Left ventricle myocardium inferior (tissue), 1 donor: Measurements from ENCODE around the gene RGS14. TPM values are rescaled to one million over a fixed set of nuclear protein-coding genes. Genes with fewer than 3 reads are reported as not detected.

Source experiments
- DNase-seq: peaks from one replicate; pipeline ENCODE4 v3.0.0-alpha.2; 2020
- H3K27ac ChIP-seq: fragments of 200-600 bp; replicated peaks from 2 replicates; pipeline ENCODE4 v1.8.0; 2021
- H3K27me3 ChIP-seq: fragments of 200-600 bp; 2 replicates; pipeline ENCODE4 v1.8.0; 2021; ENCODE audit warnings: low read depth
- H3K36me3 ChIP-seq: fragments of 200-600 bp; 2 replicates; pipeline ENCODE4 v1.8.0; 2021
- H3K4me1 ChIP-seq: fragments of 200-600 bp; 2 replicates; pipeline ENCODE4 v1.8.0; 2021
- H3K4me3 ChIP-seq: fragments of 200-600 bp; 2 replicates; pipeline ENCODE4 v1.8.0; 2021; ENCODE audit warnings: mild to moderate bottlenecking, moderate library complexity
- H3K9me3 ChIP-seq: fragments of 200-600 bp; replicated peaks from 2 replicates; pipeline ENCODE4 v1.8.0; 2021
- intact Hi-C: fragments of 100-400 bp; cut with micrococcal nuclease; formaldehyde crosslinking; loops from one replicate; pipeline ENCODE4 v1.11.0; 2022
- total RNA-seq: library from RNA; stranded (reverse); fragmentation: NEBNext Ultra II Directional; extraction: Animal tissue kit (Norgen Biotek cat#: 25700); gene quantifications from one replicate; pipeline ENCODE4 v1.2.1, GENCODE V29; 2021
- TF ChIP-seq, protein P1 (sequence below): fragments of 200-600 bp; IDR thresholded peaks from 2 replicates; pipeline ENCODE4 v1.8.0; 2021; ENCODE audit warnings: antibody characterized with exemption, mild to moderate bottlenecking, borderline replicate concordance
- donor health status: DM: no; HTN: yes; CAD: no; lungs with severe emphysema.

RGS14 gene
- total RNA-seq, 1 donor from 2014 or later: 4.6 TPM

DNA sequence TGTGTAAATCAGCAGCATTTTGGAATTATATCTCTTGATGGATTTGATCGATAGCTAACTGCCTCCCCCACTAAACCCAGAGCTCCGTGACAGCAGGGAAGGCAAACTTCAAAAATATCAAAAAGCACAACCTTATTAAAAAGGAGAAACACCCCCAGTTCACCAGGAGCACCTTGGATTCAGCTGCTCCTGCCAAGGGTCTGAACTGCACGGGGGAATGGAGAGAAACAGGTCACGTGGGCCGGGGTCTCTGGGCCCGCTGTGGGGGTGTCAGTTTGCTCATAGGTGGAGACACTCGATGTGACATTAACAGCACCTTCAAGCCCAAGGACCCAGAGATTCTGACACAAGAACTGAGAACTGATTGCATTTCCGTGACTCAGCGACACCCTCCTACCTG lies 25.5 kb downstream of the RGS14 start:
- H3K36me3 ChIP-seq: no peaks in the 10 kb centered on the region
- H3K27ac ChIP-seq: no peak overlapping the region
- no peak overlapping the region for H3K4me3 ChIP-seq
- H3K4me1 ChIP-seq: no peaks in the 10 kb centered on the region
- DNase-seq: no peak
- TF ChIP-seq, protein P1, sequence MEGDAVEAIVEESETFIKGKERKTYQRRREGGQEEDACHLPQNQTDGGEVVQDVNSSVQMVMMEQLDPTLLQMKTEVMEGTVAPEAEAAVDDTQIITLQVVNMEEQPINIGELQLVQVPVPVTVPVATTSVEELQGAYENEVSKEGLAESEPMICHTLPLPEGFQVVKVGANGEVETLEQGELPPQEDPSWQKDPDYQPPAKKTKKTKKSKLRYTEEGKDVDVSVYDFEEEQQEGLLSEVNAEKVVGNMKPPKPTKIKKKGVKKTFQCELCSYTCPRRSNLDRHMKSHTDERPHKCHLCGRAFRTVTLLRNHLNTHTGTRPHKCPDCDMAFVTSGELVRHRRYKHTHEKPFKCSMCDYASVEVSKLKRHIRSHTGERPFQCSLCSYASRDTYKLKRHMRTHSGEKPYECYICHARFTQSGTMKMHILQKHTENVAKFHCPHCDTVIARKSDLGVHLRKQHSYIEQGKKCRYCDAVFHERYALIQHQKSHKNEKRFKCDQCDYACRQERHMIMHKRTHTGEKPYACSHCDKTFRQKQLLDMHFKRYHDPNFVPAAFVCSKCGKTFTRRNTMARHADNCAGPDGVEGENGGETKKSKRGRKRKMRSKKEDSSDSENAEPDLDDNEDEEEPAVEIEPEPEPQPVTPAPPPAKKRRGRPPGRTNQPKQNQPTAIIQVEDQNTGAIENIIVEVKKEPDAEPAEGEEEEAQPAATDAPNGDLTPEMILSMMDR: no peak
- no peaks in the 10 kb centered on the region for H3K9me3 ChIP-seq
- intact Hi-C loops: no loop called here
- H3K27me3 ChIP-seq: peaks cover 82% of the 10 kb centered on the region

DNA sequence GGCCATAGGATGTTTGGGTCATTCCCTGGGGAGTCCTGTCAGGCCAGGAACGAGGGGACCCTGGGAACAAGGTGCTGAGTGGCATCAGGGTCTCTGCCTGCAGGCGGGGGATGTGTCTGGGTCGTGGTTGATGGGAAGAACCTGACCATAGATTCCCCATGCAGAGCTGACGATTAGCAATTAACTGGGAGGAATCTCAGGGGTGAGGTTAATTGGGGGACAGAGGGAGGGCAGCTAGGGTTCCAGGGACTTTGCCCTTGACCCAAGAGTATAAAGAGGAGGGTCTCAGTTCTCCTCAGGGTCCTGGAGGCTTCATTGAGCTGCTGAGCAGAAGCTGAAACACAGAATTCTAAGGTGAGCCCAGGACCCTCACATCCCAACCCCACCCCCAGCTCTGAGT lies 26.4 kb downstream of the RGS14 start, which contains the start of gene SLC34A1:
Gene SLC34A1, plus strand, starts transcription at position 301 of the 400 bp plus-strand sequence. CDS start 1,308 bp downstream, outside the sequence.
- H3K27ac ChIP-seq: no peak within 1 kb of the TSS
- H3K27me3 ChIP-seq: peaks cover 91% of the 10 kb centered on the region
- DNase-seq: no peak
- TF ChIP-seq, protein P1: no peak
- intact Hi-C loops: no loop called here
- H3K4me3 ChIP-seq: no peak within 1 kb of the TSS
- no peaks in the 10 kb centered on the region for H3K4me1 ChIP-seq
- H3K36me3 ChIP-seq: no peaks in the 10 kb centered on the region
- no peaks in the 10 kb centered on the region for H3K9me3 ChIP-seq

DNA sequence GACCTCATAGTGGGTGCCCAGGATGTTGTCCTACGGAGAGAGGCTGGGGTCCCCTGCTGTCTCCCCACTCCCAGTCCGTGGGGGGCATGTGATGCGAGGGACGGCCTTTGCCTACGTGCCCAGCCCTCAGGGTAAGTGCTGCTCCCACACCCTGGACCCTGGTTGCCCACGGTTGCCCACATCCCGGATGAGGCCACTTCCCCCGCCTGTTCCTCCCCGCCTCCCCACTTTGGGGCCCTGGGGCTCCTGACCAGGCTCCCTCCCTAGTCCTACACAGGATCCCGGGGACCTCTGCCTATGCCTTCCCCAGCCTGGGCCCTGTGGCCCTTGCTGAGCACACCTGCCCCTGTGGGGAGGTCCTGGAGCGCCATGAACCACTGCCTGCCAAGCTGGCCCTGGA lies 28.0 kb downstream of the RGS14 start:
- Histone ChIP-seq H3K9me3 (no peaks in the 10 kb centered on the region), H3K27ac (no peak overlapping the region), H3K4me1 (peaks cover 7% of the 10 kb centered on the region), H3K4me3 (no peak overlapping the region), H3K27me3 (peaks cover 95% of the 10 kb centered on the region), H3K36me3 (no peaks in the 10 kb centered on the region)
- DNase-seq: no peak
- TF ChIP-seq, protein P1: no peak
- intact Hi-C loops: no loop called here

DNA sequence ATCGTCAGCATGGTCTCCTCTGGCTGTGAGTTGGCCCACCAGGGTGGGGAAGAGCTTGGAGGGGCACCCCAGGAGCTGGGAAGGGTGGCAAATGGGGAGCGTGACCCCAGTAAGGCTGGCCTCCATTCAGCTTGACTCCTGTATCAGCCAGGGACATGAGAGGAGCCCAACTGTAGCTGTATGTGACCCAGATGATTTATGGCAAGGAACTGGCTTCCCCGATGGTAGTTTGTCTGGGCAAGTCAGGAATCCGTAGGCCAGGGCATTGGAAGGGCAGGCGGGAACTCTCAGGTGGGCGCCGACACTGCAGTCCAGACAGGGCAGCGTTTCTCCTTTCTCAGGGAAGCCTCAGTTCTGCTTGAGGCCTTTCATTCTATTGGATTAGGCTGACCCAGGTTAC lies 28.8 kb downstream of the RGS14 start:
- peaks cover 87% of the 10 kb centered on the region for H3K27me3 ChIP-seq
- H3K27ac ChIP-seq: no peak overlapping the region
- no peak overlapping the region for H3K4me3 ChIP-seq
- no peaks in the 10 kb centered on the region for H3K36me3 ChIP-seq
- no peaks in the 10 kb centered on the region for H3K9me3 ChIP-seq
- no peak for DNase-seq
- TF ChIP-seq, protein P1: no peak
- peaks cover 7% of the 10 kb centered on the region for H3K4me1 ChIP-seq
- intact Hi-C loops: no loop called here

DNA sequence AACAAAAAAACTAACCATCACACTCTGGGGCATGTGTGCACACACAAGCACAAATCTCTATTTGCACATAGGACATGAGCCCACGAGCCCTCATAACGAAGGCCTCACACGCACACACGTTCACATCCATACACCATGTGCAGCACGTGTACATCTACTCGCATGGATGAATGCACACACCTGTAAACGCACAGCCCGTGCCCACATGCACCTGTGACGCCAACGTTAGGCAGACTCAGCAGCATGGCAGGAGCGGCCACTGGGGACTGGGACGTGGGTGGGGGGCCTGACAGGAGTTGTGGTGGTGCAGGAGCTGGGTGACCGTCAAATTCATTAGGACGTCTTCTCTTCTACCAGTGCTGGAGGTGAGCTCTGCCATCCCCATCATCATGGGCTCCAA lies 29.7 kb downstream of the RGS14 start:
- peaks cover 80% of the 10 kb centered on the region for H3K27me3 ChIP-seq
- H3K27ac ChIP-seq: no peak overlapping the region
- H3K9me3 ChIP-seq: no peaks in the 10 kb centered on the region
- H3K36me3 ChIP-seq: no peaks in the 10 kb centered on the region
- TF ChIP-seq, protein P1: no peak
- peaks cover 7% of the 10 kb centered on the region for H3K4me1 ChIP-seq
- DNase-seq: no peak
- H3K4me3 ChIP-seq: no peak overlapping the region
- intact Hi-C loops: no loop called here
